GM19463 (cell line): Measurements from ENCODE around the gene ZDHHC15.
"Not testable (repeated sequence)": the region's sequence is repeated elsewhere in the genome, so short reads cannot be mapped to it uniquely, and the experiment has no call there.

ENCODE experiments used
- ATAC-seq: cut with Tn5 transposase; IDR thresholded peaks from one replicate; pipeline ENCODE4 v1.9.1; 2021; ENCODE audit warnings: mild to moderate bottlenecking, moderate library complexity; ENCODE audit not compliant: unreplicated experiment

Gene ZDHHC15, protein sequence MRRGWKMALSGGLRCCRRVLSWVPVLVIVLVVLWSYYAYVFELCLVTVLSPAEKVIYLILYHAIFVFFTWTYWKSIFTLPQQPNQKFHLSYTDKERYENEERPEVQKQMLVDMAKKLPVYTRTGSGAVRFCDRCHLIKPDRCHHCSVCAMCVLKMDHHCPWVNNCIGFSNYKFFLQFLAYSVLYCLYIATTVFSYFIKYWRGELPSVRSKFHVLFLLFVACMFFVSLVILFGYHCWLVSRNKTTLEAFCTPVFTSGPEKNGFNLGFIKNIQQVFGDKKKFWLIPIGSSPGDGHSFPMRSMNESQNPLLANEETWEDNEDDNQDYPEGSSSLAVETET

DNA sequence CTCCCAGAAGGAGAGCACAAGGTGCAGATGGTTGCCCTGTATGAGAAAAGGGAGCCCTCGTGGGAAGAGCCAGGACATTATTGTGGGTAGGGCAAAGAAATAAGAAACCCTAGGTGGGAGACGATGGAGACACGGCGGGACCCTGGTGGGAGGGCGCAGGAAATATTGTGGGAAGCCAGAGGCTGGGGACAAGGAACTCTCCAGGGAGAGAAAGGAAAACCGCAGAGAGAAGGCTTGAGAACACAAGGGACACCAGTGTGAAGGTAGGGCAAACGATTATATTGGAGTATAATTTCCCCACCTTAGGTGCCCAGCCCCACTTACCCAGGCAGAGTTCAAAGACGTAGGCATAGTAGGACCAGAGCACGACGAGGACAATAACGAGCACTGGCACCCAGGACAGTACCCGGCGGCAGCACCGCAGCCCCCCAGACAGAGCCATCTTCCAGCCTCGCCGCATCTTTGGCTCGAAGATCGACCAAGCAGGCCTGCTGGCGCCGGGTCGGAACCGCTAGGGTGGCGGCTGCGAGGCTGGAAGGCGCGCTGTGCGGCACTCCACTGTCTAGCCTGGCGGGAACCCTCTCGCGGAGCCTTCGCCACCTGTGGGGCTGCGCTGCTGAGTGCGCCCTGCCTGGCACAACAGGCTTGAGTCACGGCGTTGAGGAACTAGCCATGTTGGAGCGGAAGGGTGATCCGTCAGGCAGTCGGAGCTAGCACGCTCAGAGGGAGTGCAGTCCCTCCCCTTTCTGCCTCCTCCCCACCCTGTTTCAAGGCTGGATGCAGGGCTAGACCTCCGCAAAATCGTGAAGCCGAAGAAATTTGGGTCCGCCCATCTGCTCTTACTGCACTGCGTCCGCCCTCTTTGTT lies at the start of gene ZDHHC15:
ZDHHC15 (minus strand) TSS at position 473 of the 867 bp plus-strand sequence; CDS start at position 460, 13 bp downstream.
- ATAC-seq: no peak

DNA sequence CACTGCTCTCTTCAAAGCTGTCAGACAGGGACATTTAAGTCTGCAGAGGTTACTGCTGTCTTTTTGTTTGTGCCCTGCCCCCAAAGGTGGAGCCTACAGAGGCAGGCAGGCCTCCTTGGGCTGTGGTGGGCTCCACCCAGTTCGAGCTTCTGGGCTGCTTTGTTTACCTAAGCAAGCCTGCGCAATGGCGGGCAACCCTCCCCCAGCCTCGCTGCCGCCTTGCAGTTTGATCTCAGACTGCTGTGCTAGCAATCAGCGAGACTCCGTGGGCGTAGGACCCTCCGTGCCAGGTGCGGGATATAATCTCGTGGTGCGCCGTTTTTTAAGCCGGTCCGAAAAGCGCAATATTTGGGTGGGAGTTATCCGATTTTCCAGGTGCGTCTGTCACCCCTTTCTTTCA lies 37.7 kb upstream of the ZDHHC15 start:
- not testable (repeated sequence) for ATAC-seq

DNA sequence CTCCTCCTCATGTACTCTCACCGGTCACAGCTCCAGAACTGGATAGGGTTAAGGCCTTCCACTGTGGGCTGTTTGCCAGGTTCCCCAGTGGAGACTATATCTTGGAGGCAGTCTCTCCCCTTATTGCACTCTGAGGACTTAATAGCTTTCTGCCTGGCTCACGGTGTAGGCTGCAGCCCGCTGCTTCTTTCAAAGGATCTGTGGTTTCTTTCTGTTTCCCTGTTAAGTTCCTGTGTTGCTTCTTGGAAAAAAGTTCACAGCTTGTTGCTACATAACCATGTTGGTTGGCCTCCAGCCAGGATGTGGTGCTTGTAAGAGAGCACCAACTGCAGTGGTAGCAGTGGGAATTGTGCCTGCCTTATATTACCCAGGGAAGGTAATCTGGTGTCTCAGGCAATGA lies 24.9 kb upstream of the ZDHHC15 start:
- no peak for ATAC-seq

GRCh38 chrX:75546724-75547511 lies 24.1 kb upstream of the ZDHHC15 start:
- no peak for ATAC-seq

- ATAC-seq: no peak
Measured at GRCh38 chrX:75544786-75545185, 21.9 kb upstream of the ZDHHC15 start.

- ATAC-seq: no peak
Measured at GRCh38 chrX:75483933-75484332, 38.9 kb downstream of the ZDHHC15 start.

- ATAC-seq: not testable (repeated sequence)
Measured at GRCh38 chrX:75461780-75462179, 61.1 kb downstream of the ZDHHC15 start.

- ATAC-seq: no peak
Measured at GRCh38 chrX:75421688-75422230, 101.1 kb downstream of the ZDHHC15 start.

DNA sequence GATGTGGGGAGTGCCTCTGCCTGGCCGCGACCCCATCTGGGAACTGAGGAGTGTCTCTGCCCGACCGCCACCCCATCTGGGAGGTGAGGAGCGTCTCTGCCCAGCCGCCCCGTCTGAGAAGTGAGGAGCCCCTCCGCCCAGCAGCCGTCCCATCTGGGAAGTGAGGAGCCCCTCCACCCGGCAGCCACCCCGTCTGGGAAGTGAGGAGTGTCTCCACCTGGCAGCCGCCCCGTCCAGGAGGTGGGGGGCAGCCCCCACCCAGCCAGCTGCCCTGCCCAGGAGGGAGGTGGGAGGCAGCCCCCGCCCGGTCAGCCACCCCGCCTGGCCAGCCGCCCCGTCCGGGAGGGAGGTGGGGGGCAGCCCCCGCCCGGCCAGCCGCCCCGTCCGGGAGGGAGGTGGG lies 115.7 kb downstream of the ZDHHC15 start:
- not testable (repeated sequence) for ATAC-seq

DNA sequence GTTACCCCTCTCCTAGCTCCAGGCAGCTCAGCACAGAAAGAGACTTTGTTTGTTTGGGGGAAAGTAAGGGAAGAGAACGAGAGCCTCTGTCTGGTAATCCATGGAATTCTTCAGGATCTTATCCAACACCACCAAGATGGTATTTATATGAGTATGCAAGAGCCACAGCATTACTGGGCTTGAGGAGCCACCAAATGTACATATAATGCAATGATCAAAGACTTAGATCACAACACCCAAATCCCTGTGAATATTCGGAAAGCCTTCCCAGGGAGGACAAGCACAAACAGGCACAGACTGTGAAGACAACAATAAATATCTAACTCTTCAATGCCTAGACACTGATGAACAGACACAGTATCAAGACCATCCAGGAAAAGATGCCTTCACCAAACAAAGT lies 132.4 kb downstream of the ZDHHC15 start:
- no peak for ATAC-seq

- no peak for ATAC-seq
Measured at GRCh38 chrX:75369721-75370120, 153.1 kb downstream of the ZDHHC15 start.

GRCh38 chrX:75366861-75367260 lies 156.0 kb downstream of the ZDHHC15 start:
- ATAC-seq: no peak

- no peak for ATAC-seq
Measured at GRCh38 chrX:75365243-75365975, 157.4 kb downstream of the ZDHHC15 start.

DNA sequence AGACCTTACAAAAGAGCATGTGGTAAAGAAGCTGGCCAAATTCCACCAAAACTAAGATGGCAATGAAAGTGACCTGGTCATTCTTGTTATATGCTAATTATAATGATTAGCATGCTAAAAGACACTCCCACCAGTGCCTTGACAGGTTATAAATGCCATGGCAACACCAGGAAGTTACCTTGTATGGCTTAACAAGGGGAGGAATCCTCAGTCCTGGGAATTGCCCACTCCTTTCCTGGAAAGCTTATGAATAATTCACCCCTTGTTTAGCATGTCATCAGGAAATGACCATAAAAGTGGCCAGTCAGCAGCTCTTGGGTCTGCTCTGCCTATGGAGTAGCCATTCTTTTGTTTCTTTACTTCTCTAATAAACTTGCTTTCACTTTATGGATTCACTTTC lies 161.0 kb downstream of the ZDHHC15 start:
- ATAC-seq: no peak

DNA sequence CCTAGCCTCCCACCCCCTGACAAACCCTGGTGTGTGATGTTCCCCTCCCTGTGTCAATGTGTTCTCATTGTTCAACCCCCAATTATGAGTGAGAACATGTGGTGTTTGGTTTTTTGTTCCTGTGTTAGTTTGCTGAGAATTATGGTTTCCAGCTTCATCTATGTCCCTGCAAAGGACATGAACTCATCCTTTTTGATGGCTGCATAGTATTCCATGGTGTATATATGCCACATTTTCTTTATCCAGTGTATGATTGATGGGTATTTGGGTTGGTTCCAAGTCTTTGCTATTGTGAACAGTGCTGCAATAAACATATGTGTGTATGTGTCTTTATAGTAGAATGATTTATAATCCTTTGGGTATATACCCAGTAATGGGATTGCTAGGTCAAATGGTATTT lies 174.2 kb downstream of the ZDHHC15 start:
- not testable (repeated sequence) for ATAC-seq

GRCh38 chrX:75337525-75337924 lies 185.3 kb downstream of the ZDHHC15 start:
- ATAC-seq: no peak

DNA sequence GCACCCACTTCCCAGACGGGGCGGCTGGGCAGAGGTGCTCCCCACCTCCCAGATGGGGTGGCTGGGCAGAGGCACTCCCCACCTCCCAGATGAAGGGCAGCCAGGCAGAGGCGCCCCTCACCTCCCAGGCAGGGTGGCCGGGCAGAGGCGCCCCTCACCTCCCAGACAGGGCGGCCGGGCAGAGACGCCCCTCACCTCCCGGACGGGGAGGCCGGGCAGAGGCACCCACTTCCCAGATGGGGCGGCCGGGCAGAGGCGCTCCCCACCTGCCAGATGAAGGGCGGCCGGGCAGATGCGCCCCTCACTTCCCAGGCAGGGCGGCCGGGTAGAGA lies 187.7 kb downstream of the ZDHHC15 start:
- no peak for ATAC-seq

GRCh38 chrX:75334407-75335126 lies 188.3 kb downstream of the ZDHHC15 start:
- ATAC-seq: not testable (repeated sequence)

DNA sequence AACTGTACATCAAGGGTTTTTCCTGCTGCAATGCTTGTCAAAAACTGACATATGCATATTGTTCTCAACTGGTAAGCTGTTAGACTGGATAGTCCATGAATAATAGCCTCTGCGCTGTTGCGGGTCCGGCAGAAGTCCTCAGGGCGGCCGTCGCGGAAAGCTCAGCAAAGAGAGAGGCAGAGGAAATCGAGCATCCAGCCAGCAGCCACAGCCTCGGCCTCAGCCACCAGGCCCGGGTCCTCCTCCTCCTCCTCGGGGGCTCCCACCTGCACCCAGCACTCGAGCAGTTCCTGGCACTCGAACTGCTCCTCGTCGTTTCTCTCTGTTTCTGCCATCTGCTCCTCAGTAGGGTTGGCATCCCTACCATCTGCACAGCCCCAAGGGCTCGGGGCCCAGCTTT lies 195.2 kb downstream of the ZDHHC15 start:
- no peak for ATAC-seq
